Neutrophil (primary cell): Measurements from ENCODE around the gene ALDOA.

Source experiments
- H3K27ac ChIP-seq: fragments of 200-600 bp; sonication (generic); 2 replicates; pipeline ENCODE4 v1.5.1; 2016; ENCODE audit warnings: mild to moderate bottlenecking, moderate library complexity
- H3K27me3 ChIP-seq: fragments of 200-600 bp; sonication (generic); 2 replicates; pipeline ENCODE4 v1.6.0; 2016; ENCODE audit warnings: mild to moderate bottlenecking
- H3K36me3 ChIP-seq: fragments of 200-600 bp; sonication (generic); 2 replicates; pipeline ENCODE4 v1.5.1; 2017
- H3K4me1 ChIP-seq, 2 experiments: fragments of 200-600 bp in 1 of 2; sonication (generic) in 1 of 2; 1 replicate in 1 of 2; 2 replicates in 1 of 2; pipeline versions ENCODE4 v1.5.1 to v1.6.1; 2013 to 2016; ENCODE audit warnings: low read depth in 1 of 2, low read length in 1 of 2, mild to moderate bottlenecking in 1 of 2, moderate library complexity in 1 of 2; ENCODE audit not compliant: control insufficient read depth in 1 of 2, insufficient read depth in 1 of 2
- H3K4me3 ChIP-seq, 2 experiments: fragments of 200-600 bp in 1 of 2; sonication (generic) in 1 of 2; 1 replicate in 1 of 2; 2 replicates in 1 of 2; pipeline ENCODE4 v1.5.1; 2013 to 2016; ENCODE audit warnings: low read depth in 1 of 2, low read length in 1 of 2, mild to moderate bottlenecking in 1 of 2, moderate library complexity in 1 of 2
- H3K9me3 ChIP-seq: fragments of 200-600 bp; sonication (generic); 2 replicates; pipeline ENCODE4 v1.5.1; 2016
- TF ChIP-seq, protein P1 (sequence below): fragments of 200-600 bp; sonication (generic); IDR thresholded peaks from 2 replicates; pipeline ENCODE4 v1.5.1; 2016; ENCODE audit warnings: antibody characterized with exemption

The ALDOA gene

DNA sequence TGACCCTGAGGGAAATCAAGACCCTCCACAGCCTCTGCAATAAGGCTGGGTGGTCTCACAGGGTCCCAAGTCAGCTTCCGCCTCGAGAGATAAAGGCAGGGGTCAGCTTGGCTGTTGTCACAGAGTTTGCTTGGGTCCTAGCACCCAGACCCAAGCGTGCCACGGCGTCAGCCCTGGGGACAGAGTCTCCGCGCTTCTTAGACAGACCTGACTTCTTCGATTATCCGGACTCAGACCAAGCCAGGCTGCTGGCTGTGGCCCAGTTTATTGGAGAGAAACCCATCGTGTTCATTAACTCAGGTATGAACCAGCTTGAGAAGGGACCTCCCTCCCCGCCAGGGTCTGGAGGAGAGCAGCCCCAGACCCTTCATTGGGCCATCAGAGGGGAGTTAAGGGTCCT is 42.0 kb upstream of the ALDOA start:
- Histone ChIP-seq H3K27ac (no peak overlapping the region), H3K4me1 (peaks cover 12 to 14% of the 10 kb centered on the region in 2 experiments), H3K36me3 (no peaks in the 10 kb centered on the region), H3K4me3 (no peak overlapping the region), H3K9me3 (no peaks in the 10 kb centered on the region), H3K27me3 (peaks cover 40% of the 10 kb centered on the region)
- TF ChIP-seq, protein P1, sequence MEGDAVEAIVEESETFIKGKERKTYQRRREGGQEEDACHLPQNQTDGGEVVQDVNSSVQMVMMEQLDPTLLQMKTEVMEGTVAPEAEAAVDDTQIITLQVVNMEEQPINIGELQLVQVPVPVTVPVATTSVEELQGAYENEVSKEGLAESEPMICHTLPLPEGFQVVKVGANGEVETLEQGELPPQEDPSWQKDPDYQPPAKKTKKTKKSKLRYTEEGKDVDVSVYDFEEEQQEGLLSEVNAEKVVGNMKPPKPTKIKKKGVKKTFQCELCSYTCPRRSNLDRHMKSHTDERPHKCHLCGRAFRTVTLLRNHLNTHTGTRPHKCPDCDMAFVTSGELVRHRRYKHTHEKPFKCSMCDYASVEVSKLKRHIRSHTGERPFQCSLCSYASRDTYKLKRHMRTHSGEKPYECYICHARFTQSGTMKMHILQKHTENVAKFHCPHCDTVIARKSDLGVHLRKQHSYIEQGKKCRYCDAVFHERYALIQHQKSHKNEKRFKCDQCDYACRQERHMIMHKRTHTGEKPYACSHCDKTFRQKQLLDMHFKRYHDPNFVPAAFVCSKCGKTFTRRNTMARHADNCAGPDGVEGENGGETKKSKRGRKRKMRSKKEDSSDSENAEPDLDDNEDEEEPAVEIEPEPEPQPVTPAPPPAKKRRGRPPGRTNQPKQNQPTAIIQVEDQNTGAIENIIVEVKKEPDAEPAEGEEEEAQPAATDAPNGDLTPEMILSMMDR: no peak

DNA sequence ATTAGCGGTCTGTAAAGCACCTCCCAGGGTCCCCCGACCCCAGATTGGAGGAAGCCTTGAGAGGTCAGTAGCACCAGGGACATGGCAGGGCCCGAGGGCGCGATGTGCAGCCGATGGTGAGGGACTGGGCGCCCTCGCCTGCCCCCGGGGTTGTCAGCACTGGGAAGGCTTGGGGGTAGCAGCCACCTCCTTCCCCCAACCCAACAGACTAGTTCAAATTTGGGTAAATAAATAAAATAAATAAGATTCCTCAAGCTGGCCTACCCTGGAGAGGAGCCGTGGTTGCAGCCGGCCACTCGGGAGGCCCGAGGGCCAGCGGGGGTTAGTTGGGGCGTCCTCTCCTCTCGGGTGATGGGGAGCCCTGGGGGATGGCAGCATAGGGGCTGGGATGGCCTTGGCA is 41.1 kb upstream of the ALDOA start:
- no peaks in the 10 kb centered on the region for H3K36me3 ChIP-seq
- H3K9me3 ChIP-seq: no peaks in the 10 kb centered on the region
- H3K27me3 ChIP-seq: peaks cover 49% of the 10 kb centered on the region
- no peak overlapping the region for H3K4me3 ChIP-seq
- peaks cover 12 to 14% of the 10 kb centered on the region in 2 experiments for H3K4me1 ChIP-seq
- TF ChIP-seq, protein P1: no peak
- H3K27ac ChIP-seq: no peak overlapping the region

DNA sequence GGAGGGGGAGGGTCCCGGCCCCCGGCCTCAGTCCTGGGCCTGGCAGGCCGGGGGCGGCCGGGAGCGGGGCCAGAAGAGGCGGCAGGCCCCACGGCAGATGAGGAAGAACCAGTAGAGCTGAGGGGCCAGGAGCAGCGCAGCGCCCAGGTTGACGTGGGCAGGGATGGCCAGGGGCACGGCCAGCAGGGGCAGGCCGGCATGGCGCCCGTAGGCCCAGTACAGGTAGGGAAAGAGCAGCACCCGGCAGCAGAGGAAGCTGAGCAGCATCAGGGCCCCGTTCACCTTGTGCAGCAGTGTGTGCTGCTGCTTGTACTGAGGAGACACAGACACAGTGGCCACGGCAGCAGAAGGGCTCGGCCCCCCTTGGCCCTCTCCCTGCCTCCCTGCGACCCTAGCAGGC is 40.4 kb upstream of the ALDOA start:
- TF ChIP-seq, protein P1: no peak
- H3K4me1 ChIP-seq: peaks cover 12 to 14% of the 10 kb centered on the region in 2 experiments
- H3K27me3 ChIP-seq: peaks cover 56% of the 10 kb centered on the region
- H3K27ac ChIP-seq: no peak overlapping the region
- no peaks in the 10 kb centered on the region for H3K9me3 ChIP-seq
- no peak overlapping the region for H3K4me3 ChIP-seq
- no peaks in the 10 kb centered on the region for H3K36me3 ChIP-seq

DNA sequence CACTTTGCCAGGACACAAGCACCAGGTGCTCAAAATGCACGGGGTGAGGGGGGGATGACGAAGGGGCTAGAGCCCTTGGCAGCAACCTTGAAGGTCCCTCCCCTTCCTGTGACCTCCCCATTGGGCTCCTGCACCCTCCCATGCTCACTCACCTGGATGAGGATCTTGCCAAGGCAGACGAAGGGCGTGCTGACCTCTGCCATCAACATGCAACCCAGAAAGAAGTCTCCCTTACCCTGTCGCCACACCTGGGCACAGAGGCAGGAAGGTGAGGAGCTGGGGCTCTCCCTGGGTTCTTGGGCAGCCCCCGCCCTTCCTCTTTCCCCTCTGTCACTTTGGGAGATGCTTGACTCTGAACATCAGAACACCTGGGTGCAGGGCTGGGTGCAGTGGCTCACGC is 40.0 kb upstream of the ALDOA start:
- Histone ChIP-seq H3K27ac (no peak overlapping the region), H3K4me3 (no peak overlapping the region), H3K27me3 (peaks cover 60% of the 10 kb centered on the region), H3K4me1 (peaks cover 12 to 13% of the 10 kb centered on the region in 2 experiments), H3K36me3 (no peaks in the 10 kb centered on the region), H3K9me3 (no peaks in the 10 kb centered on the region)
- TF ChIP-seq, protein P1: no peak

DNA sequence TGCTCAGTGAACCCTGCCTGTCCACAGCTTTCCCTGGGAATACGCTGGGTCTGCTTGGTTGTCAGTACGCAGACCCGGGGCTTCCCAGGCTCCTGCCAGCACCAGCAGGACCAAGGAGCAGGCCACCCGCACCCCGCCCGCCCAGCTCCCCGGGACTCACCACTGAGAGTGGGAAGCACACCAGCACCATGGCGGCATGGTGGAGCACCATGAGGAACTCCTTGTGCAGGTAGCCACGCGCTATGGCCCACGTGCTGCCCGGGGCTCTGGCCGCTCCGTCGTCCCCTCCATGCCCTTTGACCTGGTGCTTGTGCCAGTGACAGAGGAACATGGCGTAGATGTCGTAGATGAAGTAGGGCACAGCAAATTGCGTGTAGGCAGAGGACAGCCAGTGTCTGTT is 39.1 kb upstream of the ALDOA start:
- H3K4me1 ChIP-seq: peaks cover 4 to 11% of the 10 kb centered on the region in 2 experiments
- no peaks in the 10 kb centered on the region for H3K9me3 ChIP-seq
- no peak overlapping the region for H3K4me3 ChIP-seq
- peaks cover 69% of the 10 kb centered on the region for H3K27me3 ChIP-seq
- H3K27ac ChIP-seq: no peak overlapping the region
- TF ChIP-seq, protein P1: no peak
- no peaks in the 10 kb centered on the region for H3K36me3 ChIP-seq
